OCI-LY3 (cell line): ENCODE results near the gene MFN2.
A peak's percentile ranks its signal among the peaks of the same experiment; 100 is the strongest.

Experiments used
- H2AFZ ChIP-seq: fragments of 200-600, 300-600 bp; shearing (Covaris generic); 2 replicates; pipeline ENCODE4 v1.6.0; 2014; ENCODE audit warnings: antibody characterized with exemption, low read depth, low read length
- H3K27ac ChIP-seq: fragments of 200-600, 300-600 bp; sonication (generic); 2 replicates; pipeline ENCODE4 v1.5.1; 2014; ENCODE audit warnings: mild to moderate bottlenecking, low read length, moderate library complexity, mixed read lengths
- H3K27me3 ChIP-seq: fragments of 200-600, 300-600 bp; sonication (generic); 2 replicates; pipeline ENCODE4 v1.6.1; 2014; ENCODE audit warnings: low read depth, low read length, mixed read lengths
- H3K36me3 ChIP-seq: fragments of 200-600, 300-600 bp; sonication (generic); replicated peaks from 2 replicates; pipeline ENCODE3; 2014; ENCODE audit warnings: low read depth, low read length, mixed read lengths
- H3K4me1 ChIP-seq: fragments of 300-600, 200-600 bp; sonication (generic); 2 replicates; pipeline ENCODE4 v1.6.1; 2014; ENCODE audit warnings: low read length, mixed read lengths
- H3K4me2 ChIP-seq: fragments of 200-600, 300-600 bp; sonication (generic); 2 replicates; pipeline ENCODE4 v1.6.1; 2014; ENCODE audit warnings: low read length, mixed read lengths
- H3K4me3 ChIP-seq: fragments of 300-600, 200-600 bp; sonication (generic); 2 replicates; pipeline ENCODE4 v1.5.1; 2014; ENCODE audit warnings: antibody characterized with exemption, mild to moderate bottlenecking, low read length, moderate library complexity
- H3K79me2 ChIP-seq: fragments of 300-600, 200-600 bp; shearing (Covaris generic); 2 replicates; pipeline ENCODE4 v1.6.1; 2014; ENCODE audit warnings: mild to moderate bottlenecking, low read length, mixed read lengths
- H3K9ac ChIP-seq: fragments of 300-600, 200-600 bp; shearing (Covaris generic); 2 replicates; pipeline ENCODE4 v1.6.0; 2014; ENCODE audit warnings: mild to moderate bottlenecking, low read length, moderate library complexity
- H3K9me3 ChIP-seq: fragments of 200-600, 300-600 bp; shearing (Covaris generic); 2 replicates; pipeline ENCODE4 v1.6.1; 2014; ENCODE audit warnings: low read length, mixed read lengths; ENCODE audit not compliant: insufficient read depth
- H4K20me1 ChIP-seq: fragments of 200-600, 300-600 bp; sonication (generic); 2 replicates; pipeline ENCODE4 v1.6.1; 2016; ENCODE audit warnings: low read length, mixed read lengths; ENCODE audit not compliant: insufficient read depth
- CTCF ChIP-seq: fragments of 200-600, 300-600 bp; sonication (generic); IDR thresholded peaks from 2 replicates; pipeline ENCODE4 v1.5.1; 2014; ENCODE audit warnings: antibody characterized with exemption, low read length, low read depth
- EZH2phosphoT487 ChIP-seq: fragments of 200-600 bp; shearing (Covaris generic); IDR thresholded peaks from 2 replicates; pipeline ENCODE4 v1.6.1; 2018; ENCODE audit warnings: antibody characterized with exemption, mixed run types, low read depth

The MFN2 gene

GRCh38 chr1:12056331-12056841 lies 76.1 kb downstream of the MFN2 start:
- H3K9ac ChIP-seq = no peak overlapping the region
- H3K4me1 ChIP-seq = peaks cover 73% of the 10 kb centered on the region
- H3K4me3 ChIP-seq = no peak overlapping the region

GRCh38 chr1:12057382-12057781 lies 77.1 kb downstream of the MFN2 start:
- Histone ChIP-seq H2AFZ (no peak overlapping the region), H3K9ac (no peak overlapping the region), H3K4me1 (peaks cover 64% of the 10 kb centered on the region), H3K4me2 (no peak overlapping the region), H4K20me1 (no peaks in the 10 kb centered on the region), H3K4me3 (no peak overlapping the region), H3K27ac (no peak overlapping the region), H3K27me3 (peaks cover 43% of the 10 kb centered on the region), H3K9me3 (0 out of 2 replicates have a peak, but pooled peaks cover 3% of the 10 kb centered on the region), H3K36me3 (no peaks in the 10 kb centered on the region), H3K79me2 (no peaks in the 10 kb centered on the region)
- no peak for TF ChIP-seq CTCF
- no peak for TF ChIP-seq EZH2phosphoT487

More at GRCh38 chr1:12056331-12056841, 76.1 kb downstream of the MFN2 start:
- no peaks in the 10 kb centered on the region for H3K36me3 ChIP-seq
- H4K20me1 ChIP-seq = no peaks in the 10 kb centered on the region
- no peaks in the 10 kb centered on the region for H3K79me2 ChIP-seq
- H3K9me3 ChIP-seq = 0 out of 2 replicates have a peak, but pooled peaks cover 3% of the 10 kb centered on the region
- TF ChIP-seq CTCF (no peak), EZH2phosphoT487 (no peak)
- H3K4me2 ChIP-seq = peak overlapping the region; percentile 24
- no peak overlapping the region for H2AFZ ChIP-seq
- no peak overlapping the region for H3K27ac ChIP-seq
- H3K27me3 ChIP-seq = peaks cover 38% of the 10 kb centered on the region

- TF ChIP-seq CTCF (no peak), EZH2phosphoT487 (no peak)
Observed at GRCh38 chr1:12057940-12058687, 77.9 kb downstream of the MFN2 start.

GRCh38 chr1:12059226-12059625 lies 79.0 kb downstream of the MFN2 start:
- Histone ChIP-seq H3K4me2 (peak overlapping the region; percentile 32), H3K9me3 (0 out of 2 replicates have a peak, but pooled peaks cover 3% of the 10 kb centered on the region)

More at GRCh38 chr1:12057940-12058687, 77.9 kb downstream of the MFN2 start:
- peaks cover 43% of the 10 kb centered on the region for H3K27me3 ChIP-seq
- no peak overlapping the region for H2AFZ ChIP-seq
- no peak overlapping the region for H3K4me2 ChIP-seq
- no peaks in the 10 kb centered on the region for H4K20me1 ChIP-seq
- H3K36me3 ChIP-seq = no peaks in the 10 kb centered on the region
- no peak overlapping the region for H3K9ac ChIP-seq
- H3K4me3 ChIP-seq = no peak overlapping the region
- H3K4me1 ChIP-seq = peaks cover 57% of the 10 kb centered on the region
- no peak overlapping the region for H3K27ac ChIP-seq
- H3K79me2 ChIP-seq = no peaks in the 10 kb centered on the region
- H3K9me3 ChIP-seq = 0 out of 2 replicates have a peak, but pooled peaks cover 3% of the 10 kb centered on the region

More at GRCh38 chr1:12059226-12059625, 79.0 kb downstream of the MFN2 start:
- Histone ChIP-seq H3K36me3 (no peaks in the 10 kb centered on the region), H3K79me2 (no peaks in the 10 kb centered on the region), H2AFZ (no peak overlapping the region), H4K20me1 (no peaks in the 10 kb centered on the region), H3K27ac (no peak overlapping the region), H3K4me1 (peaks cover 46% of the 10 kb centered on the region), H3K4me3 (no peak overlapping the region), H3K9ac (no peak overlapping the region), H3K27me3 (peaks cover 48% of the 10 kb centered on the region)
- TF ChIP-seq EZH2phosphoT487 (no peak), CTCF (no peak)
